ENCODE results near the gene LRRC47. TPM values are rescaled to one million over a fixed set of nuclear protein-coding genes. Genes with fewer than 3 reads are reported as not detected.

The LRRC47 gene
- total RNA-seq, 1 donor from 2014 or later, result 34.2 TPM

DNA sequence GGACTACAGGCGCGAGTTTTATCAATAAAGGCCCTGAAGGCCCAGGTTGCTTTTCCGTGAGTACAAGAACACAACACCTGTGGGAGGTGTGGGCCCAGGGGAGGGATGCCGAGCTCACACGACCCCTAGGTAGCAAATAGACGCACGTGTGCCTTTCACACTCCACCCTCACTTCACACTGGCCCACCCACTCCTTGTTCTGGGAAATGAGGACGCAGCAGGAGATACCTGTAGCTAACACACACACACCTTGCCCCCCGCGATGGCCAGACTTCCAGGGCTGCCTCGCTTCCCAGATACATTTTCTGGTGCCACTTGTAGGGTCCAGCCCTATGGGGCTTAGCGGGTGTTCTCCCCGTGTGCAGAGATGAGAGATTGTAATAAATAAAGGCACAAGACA lies 48.4 kb downstream of the LRRC47 start:
- intact Hi-C loops (cut with DNase I), result no loop called here
- Histone ChIP-seq H3K4me3 (peak overlapping the region; percentile 74), H3K27ac (no peak overlapping the region), H3K27me3 (no peaks in the 10 kb centered on the region), H3K36me3 (no peaks in the 10 kb centered on the region), H3K4me1 (peaks cover 7% of the 10 kb centered on the region), H3K9me3 (no peaks in the 10 kb centered on the region)
- TF ChIP-seq, protein P1, sequence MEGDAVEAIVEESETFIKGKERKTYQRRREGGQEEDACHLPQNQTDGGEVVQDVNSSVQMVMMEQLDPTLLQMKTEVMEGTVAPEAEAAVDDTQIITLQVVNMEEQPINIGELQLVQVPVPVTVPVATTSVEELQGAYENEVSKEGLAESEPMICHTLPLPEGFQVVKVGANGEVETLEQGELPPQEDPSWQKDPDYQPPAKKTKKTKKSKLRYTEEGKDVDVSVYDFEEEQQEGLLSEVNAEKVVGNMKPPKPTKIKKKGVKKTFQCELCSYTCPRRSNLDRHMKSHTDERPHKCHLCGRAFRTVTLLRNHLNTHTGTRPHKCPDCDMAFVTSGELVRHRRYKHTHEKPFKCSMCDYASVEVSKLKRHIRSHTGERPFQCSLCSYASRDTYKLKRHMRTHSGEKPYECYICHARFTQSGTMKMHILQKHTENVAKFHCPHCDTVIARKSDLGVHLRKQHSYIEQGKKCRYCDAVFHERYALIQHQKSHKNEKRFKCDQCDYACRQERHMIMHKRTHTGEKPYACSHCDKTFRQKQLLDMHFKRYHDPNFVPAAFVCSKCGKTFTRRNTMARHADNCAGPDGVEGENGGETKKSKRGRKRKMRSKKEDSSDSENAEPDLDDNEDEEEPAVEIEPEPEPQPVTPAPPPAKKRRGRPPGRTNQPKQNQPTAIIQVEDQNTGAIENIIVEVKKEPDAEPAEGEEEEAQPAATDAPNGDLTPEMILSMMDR (IDR thresholded peaks at IDR 0.05), result no peak
- ATAC-seq (no peak), DNase-seq (no peak)

- no peak for DNase-seq
- intact Hi-C loops (cut with DNase I), result no loop called here
- H3K4me3 ChIP-seq, result peak overlapping the region; percentile 74
- H3K9me3 ChIP-seq, result no peaks in the 10 kb centered on the region
- H3K27ac ChIP-seq, result no peak overlapping the region
- ATAC-seq, result no peak
- TF ChIP-seq, protein P1 (IDR thresholded peaks at IDR 0.05), result no peak
- peaks cover 7% of the 10 kb centered on the region for H3K4me1 ChIP-seq
- H3K36me3 ChIP-seq, result peaks cover 4% of the 10 kb centered on the region
- H3K27me3 ChIP-seq, result no peaks in the 10 kb centered on the region
Measured at GRCh38 chr1:3747522-3747848, 48.8 kb downstream of the LRRC47 start.

- H3K27ac ChIP-seq, result peak overlapping the region; percentile 70
- ATAC-seq, result peak; percentile 98
- peaks cover 7% of the 10 kb centered on the region for H3K4me1 ChIP-seq
Measured at GRCh38 chr1:3746830-3747521, 49.3 kb downstream of the LRRC47 start.

DNA sequence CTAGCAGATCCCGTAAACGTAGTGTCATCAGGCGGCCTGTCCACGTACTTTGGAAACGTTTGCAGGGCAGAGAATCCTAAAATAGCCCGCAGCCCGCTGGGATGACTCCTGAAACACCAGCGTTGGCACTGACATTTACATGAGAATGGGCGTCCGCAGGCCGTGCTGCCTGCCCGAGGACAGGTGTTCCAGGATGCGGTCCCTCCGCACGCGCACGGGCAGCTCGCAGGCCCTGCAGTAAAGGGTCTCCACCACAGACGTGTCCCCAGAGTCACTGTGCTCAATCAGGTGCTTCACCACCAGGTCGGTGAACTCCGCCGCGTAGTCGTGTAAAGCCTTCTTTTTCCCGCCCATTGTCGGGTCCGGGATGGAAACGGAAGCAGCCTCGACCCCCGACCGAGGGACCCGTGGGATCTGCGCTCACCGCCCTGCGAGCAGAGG lies 49.9 kb downstream of the LRRC47 start:
- Histone ChIP-seq H3K9me3 (no peaks in the 10 kb centered on the region), H3K27ac (peak overlapping the region; percentile 70), H3K4me3 (peak overlapping the region; percentile 74), H3K27me3 (no peaks in the 10 kb centered on the region), H3K36me3 (peaks cover 15% of the 10 kb centered on the region), H3K4me1 (peaks cover 7% of the 10 kb centered on the region)
- no peak for DNase-seq
- no peak for ATAC-seq
- intact Hi-C loops (cut with DNase I), result no loop called here
- TF ChIP-seq, protein P1 (IDR thresholded peaks at IDR 0.05), result no peak

More at GRCh38 chr1:3746830-3747521, 49.3 kb downstream of the LRRC47 start:
- DNase-seq, result peak; percentile 96
- Histone ChIP-seq H3K27me3 (no peaks in the 10 kb centered on the region), H3K36me3 (peaks cover 9% of the 10 kb centered on the region), H3K4me3 (peak overlapping the region; percentile 74), H3K9me3 (no peaks in the 10 kb centered on the region)
- intact Hi-C loops (cut with DNase I), result no loop called here
- TF ChIP-seq, protein P1 (IDR thresholded peaks at IDR 0.05), result no peak

DNA sequence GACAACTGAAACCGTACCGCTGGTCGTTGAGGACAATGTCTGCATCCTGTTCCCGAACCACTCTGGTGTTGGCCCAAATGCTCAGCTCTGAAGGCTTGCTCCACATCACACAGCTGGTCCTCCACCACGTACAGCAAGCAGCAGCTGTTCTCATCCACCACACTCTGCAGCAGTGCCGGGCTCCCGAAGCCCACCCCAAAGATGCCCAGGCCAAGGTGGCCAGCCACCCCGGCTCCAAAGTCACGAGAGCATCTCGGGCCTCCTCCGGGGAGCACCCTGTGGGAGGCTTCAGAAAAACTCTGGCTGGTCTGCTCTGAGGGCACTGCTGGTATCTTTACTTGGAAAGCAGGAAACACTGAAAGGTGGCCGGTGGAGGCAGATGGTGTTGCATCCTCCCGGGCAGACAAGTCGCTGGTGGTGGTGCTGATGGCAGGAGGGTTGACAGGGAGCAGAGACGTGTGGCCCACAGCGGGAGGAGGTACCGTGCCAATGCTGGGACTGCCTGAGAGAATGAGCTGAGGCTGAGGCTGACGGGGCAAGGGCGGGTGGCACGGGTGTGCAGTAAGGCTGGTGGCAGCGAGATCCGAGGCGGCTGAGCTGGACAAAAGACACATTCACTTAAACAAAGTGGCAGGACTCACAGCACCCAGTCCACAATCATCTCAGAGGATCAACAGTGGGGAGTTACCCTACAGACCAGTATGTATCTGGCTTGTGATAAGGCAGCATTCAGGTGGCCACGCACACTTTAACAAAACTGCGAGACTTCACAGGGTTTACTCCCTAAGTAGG lies 50.5 kb downstream of the LRRC47 start:
- Histone ChIP-seq H3K9me3 (no peaks in the 10 kb centered on the region), H3K27me3 (no peaks in the 10 kb centered on the region), H3K4me1 (peaks cover 7% of the 10 kb centered on the region), H3K36me3 (peaks cover 21% of the 10 kb centered on the region), H3K27ac (no peak overlapping the region), H3K4me3 (no peak overlapping the region)
- TF ChIP-seq, protein P1 (IDR thresholded peaks at IDR 0.05), result no peak
- intact Hi-C loops (cut with DNase I), result no loop called here
- DNase-seq (no peak), ATAC-seq (no peak)
